HG02970 (cell line): ENCODE results near the gene ALG12.
"Not testable (repeated sequence)": the region's sequence is repeated elsewhere in the genome, so short reads cannot be mapped to it uniquely, and the experiment has no call there.

Source experiments
- ATAC-seq: cut with Tn5 transposase; IDR thresholded peaks from one replicate; pipeline ENCODE4 v1.9.1; 2021; ENCODE audit warnings: mild to moderate bottlenecking, moderate library complexity, moderate number of reproducible peaks; ENCODE audit not compliant: unreplicated experiment, low FRiP score

Gene ALG12

GRCh38 chr22:49852898-49853894, 65.0 kb downstream of the ALG12 start, which contains the start of gene ZBED4:
ZBED4 (plus strand) TSS chr22:49853844; CDS start chr22:49883663, 29,819 bp downstream.
- ATAC-seq: peak; percentile 81

GRCh38 chr22:49852568-49852897, 65.7 kb downstream of the ALG12 start:
- ATAC-seq: not testable (repeated sequence)

DNA sequence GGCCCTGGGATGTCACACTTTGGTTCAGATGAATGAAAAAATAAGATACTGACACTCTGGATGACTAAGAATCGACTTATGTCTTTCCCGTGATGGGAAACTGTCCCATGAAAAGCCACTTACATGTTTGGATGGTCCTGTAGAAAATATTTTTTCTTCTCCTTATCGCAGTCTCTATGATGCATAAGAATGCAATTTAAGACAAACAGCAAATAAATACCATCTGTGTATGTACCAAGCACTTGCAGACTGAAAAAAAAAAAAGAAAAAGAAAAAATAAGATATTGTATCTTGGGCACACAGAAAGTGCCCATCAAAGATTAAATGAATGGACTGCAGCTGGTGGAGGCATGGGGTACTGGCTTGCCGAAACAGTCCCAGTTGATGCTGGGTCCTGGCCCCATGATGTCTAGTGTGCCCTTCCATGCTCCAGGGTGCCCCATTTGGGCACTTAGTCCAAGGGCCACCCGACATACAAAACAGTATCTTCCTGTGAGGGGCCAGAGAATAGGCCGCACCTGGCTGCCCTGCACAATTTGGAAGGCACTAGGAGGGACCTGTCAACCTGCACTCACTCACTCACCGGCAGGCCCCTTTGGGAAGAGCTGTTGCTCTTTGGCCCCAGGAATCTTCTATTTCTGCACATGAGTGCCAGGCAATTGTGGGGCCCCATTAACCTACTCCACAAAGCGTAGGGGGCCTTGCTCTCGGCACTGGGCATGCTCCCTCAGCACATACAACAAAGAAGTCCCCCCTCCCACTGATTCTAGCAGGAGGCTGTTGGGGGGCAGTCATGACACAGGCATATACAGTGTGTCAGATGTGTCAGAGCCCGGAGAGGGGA, 67.1 kb downstream of the ALG12 start:
- no peak for ATAC-seq
